IPS-NIHi11 (cell line): ENCODE measurements around the gene AIP.
"Not testable (repeated sequence)": the region's sequence is repeated elsewhere in the genome, so short reads cannot be mapped to it uniquely, and the experiment has no call there.

Experiments used
- DNase-seq: peaks from one replicate; pipeline ENCODE4 v3.0.0; 2012; ENCODE audit warnings: mixed read lengths, low spot score

Gene AIP

DNA sequence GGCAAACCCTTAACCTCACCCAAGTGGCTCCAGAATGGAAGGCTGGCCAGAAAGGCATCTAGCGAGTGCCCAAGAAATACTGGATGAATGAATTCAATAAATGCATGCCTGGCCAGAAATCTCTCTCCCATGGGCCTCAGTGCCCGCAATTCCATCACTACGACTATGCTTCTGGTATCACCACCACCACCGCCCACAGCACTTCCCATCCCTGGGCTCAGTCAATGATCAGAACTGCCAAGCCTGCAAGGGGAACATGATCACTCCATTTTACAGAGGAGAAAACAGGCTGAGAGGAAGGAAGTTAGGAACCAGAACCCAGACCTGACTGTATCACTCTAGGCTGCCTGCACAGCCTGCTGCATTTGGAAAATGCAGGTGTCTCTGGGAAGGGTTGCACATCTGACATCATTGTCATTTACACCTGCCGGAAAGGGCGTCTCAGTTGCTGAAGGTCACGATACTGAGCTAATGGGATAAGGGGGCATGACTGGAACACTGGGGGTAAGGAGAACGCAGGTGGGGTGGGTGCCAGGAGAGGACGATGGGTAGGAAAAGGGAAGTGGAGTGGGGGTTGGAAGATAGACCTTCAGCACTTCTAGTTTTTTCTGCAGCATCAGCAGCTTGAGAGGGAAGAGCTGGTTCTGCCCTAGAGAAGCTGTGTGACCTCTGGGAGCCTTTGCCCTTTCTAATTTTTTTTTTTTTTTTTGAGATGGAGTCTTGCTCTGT is 33.5 kb upstream of the AIP start:
- DNase-seq: no peak

DNA sequence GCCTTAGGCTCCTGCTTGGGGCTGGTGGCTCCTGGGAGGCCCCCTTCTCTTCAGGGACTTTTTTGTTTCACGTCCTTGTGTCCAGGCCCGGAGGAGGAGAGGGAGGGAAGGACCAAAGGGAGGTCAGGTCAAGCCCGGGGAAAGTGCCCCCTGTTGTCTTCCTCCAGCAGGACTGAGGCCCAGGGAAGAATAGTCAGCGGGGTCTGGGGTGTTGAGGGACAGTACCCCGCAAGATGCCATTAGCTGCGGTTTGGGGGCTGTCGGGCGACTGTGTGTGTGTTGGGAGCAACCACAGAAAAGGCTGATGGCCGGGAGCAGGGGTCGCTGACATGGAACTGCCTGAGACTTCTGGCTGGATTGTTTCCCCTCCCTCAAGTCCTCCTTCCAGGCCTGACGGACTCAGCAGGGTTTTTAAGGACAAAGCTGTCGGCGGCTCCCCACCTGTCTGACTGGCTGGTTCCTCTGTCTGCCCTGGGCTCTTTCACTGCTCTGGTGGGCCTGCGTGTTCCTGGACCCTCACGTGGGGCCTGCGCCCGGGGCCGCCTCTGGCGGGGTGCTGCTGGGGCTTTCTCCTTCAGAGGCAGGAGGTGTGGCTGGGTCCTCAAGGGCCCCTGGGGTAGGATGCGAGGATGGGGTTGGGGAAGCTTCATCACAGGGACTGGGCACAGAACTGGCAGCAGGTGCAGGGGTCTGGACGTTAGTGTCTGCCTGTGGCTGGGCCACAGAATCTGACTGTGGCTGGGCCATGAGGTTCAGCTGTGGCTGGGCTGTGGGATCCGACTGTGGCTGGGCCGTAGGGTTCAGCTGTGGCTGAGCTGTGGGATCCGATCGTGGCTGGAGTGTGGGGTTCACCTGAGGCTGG is 31.8 kb upstream of the AIP start:
- DNase-seq: no peak

DNA sequence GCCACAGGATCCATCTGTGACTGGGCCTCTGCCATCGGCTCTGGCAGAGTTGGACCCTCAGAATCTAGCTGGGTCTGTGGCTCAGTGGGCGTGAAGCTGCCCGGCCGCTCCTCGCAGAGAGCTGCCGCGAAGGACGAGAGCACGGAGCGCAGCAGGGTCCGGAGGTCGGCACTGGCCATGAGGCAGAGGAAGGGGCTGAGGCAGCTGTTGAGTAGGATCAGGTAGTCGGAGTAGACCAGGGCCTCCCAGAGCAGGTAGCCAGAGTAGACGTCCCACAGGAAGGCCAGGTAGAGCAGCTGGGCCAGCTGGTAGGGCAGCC is 31.2 kb upstream of the AIP start:
- no peak for DNase-seq

DNA sequence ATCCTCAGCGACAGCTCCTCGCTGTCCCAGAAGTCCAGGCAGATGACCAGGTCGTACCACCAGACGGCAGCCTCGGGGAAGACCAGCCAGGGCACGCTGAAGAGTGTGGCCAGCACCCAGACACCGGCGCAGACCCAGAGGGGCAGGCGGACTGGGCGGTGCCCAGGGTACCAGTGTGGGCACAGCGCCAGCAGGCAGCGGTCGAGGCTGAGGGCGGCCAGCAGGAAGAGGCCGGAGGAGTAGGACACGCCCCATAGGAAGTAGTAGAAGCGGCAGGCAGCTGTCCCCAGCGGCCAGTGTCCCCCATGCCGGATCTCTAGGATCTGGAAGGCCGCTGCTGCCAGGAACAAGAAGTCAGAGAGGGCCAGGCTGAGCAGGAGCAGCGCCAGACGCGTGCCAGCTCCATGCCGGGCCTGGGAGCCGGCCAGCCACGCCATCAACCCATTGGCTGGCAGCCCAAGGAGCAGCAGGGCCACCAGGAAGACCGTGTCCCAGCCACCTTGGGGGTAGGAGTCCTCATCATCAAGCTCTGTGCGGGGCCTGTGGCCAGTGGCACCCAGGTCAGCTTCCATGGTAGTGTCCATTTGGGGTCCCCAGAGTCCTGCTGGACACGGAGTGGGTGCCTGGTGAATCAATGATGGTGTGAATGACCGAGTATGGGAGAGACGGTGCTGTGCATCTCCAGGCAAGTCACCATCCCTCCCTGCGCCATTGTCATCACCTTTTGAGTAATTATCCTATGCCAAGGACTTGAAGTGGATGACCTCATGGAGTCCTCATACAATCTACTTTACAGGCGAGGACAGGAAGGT is 30.5 kb upstream of the AIP start, which contains the start of gene GPR152:
GPR152 (minus strand) TSS at position 589 of the 812 bp plus-strand sequence; CDS start at position 584, 5 bp downstream.
- no peak for DNase-seq

DNA sequence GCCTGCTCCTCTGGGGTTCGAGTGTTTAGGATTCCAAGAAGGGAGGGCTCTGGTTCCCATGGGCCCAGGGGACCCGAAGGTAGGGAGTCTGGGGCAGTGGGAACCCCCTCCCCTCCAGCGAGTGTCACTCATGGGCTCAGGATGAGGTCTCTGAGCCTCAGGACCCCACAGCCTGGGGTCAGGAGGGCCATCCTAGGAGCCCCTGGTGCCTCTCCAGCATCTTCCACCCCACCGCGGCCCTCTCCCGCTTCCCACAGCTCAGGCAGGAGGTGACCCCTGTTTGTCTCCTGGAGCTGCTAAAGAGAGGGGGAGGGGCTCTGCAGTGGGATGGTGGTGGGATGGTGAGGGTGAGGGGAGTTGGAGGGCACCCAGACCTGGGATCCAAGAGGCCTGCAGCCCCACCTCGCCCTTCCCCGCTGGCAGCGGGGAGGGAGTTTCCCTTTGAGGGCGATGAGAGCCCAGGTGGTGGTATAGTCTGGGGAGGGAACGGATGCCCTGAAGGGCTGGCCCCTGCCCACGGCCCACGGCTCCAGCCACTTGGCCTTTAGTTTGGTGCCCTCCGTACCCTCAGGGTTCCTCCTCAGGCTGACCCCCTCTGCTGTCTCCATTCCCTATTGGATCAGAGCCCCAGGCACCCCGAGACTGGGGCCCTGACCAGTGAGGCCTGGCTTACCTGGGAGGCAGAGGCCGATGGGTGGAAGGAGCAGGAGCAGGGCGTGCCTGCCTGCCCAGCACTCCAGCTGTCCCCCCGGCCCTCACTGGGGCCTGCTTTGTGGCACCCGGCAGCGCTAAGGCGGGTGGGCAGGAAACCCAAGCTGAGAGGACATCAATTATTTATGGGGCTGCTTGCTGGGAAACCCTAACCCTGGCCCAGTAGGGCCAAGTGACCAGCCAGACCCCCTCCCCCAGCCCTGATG is 28.8 kb upstream of the AIP start:
- DNase-seq: no peak

DNA sequence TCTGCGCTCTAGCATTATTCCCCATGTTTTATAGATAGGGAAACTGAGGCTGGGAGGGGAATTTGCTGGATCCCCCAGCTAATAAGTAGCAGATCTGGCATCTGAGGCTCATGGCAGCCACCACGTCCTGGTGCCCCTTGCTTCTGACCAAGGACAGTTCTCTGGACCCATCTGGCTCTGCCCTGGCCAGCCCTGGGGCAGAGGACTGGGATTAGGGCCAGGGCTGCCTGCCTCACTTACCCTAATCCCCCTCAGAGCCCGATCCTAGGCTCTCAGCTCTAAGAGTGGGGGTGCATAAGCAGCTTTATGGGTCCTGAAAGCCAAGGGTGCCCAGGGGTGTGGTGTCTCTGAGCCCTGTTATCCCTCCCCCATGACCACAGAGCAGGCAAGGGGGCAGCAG is 27.8 kb upstream of the AIP start, which contains the start of gene CABP4:
CABP4 (plus strand) TSS at position 301 of the 400 bp plus-strand sequence; CDS start at position 371, 70 bp downstream.
- DNase-seq: no peak

DNA sequence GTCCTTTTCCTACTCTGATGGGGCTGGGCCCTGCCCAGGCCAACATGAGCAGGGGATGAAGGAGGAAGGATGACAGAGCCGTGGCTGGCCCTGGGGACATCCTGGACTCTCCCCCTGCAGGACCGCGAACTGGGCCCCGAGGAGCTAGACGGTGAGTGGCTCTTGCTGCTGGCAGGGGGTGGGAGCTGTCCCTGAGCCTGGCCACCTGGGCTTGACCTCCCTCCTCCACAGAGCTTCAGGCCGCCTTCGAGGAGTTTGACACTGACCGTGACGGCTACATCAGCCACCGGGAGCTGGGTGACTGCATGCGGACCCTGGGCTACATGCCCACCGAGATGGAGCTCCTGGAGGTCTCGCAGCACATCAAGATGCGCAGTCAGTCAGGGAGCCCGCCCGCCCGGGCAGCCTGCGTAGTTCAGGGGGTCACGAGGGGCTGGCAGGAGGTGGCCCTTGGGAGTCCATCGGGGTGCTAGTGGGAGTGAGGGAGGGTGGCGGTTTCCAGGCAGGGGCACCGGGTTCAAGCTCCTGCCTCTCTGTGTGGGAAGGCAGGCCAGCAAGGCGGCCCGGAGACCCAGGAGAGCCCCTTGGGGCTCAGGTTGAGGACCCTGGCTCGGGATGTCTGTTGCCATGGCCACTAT is 26.6 kb upstream of the AIP start:
- DNase-seq: no peak

DNA sequence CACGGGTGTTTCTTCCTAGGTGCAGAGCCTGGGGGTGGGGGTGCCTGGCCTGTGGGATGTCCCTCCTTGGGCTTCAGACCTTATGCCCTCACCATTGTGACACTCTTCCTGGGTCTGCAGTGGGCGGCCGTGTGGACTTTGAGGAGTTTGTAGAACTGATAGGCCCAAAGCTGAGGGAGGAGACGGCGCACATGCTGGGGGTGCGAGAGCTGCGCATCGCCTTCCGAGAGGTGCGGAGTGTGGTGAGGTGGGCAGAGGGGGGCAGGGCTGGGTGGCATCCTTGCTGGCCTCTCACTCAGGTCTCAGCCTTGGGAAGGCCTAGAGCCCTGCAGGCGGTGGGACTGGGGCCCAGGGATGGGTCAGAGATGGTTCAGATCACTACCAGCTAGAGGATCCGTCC is 25.4 kb upstream of the AIP start:
- DNase-seq: no peak

DNA sequence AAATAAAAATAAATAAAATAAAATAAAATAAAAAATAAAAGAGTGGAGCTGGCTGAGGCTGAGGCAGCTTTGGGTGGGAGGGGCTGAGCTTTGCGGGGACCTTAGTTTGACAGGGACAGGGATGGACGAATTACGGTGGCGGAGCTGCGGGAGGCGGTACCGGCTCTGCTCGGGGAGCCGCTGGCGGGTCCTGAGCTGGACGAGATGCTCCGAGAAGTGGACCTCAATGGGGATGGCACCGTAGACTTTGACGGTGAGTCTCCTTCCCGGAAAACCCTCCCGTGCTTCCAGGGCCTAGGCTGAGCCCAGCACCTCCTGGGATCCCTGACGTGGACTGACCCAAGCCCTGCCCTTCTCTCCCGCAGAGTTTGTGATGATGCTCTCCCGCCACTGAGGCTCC is 24.6 kb upstream of the AIP start:
- no peak for DNase-seq

DNA sequence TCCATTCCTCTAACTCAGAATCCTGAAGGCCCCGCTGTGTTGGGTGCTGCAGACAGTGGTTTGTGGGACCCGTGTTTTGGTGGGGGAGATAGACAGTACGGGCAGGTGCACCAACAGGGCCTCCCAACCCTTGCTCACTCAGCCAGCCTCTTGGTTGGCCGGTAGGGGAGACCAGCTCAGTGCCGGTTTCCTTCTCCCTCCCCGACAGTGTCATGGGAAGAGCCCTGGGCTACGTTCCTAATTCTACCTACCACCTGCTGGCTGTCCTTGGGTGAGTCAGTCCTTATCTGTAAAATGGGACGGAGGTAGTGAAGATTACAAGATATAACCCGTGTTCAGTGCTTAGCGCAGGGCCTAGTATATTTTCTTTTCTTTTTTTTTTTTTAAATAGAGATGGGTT is 19.6 kb upstream of the AIP start:
- no peak for DNase-seq

DNA sequence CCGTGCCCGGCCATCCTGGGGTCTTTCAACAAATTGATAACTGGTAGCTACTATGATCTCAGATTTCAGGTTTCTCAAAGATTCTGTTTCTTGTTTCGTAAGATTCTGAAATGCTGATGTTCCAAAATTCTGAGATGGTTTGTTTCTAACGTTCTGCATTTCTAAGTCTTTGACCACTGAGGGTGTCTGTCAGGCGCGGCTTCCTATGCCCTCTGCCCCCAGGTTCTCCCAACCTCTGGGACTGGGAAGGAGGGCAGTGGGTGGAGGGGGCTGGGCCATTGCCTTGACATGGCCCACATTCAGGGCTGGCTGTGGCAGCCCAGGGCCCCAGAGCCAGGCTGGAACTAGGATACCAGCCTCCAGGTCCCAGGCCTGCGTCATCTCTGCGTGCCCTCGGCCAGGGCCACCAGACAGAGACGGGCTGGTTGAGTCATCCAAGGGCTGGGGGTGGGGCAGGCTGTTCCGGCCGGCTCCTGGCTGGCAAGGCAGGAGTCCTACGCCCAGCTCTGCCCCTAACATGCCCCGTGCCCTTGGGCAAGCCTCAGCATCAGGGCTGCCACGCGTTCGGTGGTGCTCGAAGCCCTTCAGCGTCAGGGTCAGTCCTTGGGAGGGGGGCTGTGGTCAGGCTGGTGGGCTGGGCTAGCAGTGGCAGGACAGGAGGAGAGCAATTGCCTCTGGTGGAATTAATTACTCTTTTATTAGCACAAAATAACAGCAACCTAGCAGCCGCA is 19.0 kb upstream of the AIP start:
- no peak for DNase-seq

DNA sequence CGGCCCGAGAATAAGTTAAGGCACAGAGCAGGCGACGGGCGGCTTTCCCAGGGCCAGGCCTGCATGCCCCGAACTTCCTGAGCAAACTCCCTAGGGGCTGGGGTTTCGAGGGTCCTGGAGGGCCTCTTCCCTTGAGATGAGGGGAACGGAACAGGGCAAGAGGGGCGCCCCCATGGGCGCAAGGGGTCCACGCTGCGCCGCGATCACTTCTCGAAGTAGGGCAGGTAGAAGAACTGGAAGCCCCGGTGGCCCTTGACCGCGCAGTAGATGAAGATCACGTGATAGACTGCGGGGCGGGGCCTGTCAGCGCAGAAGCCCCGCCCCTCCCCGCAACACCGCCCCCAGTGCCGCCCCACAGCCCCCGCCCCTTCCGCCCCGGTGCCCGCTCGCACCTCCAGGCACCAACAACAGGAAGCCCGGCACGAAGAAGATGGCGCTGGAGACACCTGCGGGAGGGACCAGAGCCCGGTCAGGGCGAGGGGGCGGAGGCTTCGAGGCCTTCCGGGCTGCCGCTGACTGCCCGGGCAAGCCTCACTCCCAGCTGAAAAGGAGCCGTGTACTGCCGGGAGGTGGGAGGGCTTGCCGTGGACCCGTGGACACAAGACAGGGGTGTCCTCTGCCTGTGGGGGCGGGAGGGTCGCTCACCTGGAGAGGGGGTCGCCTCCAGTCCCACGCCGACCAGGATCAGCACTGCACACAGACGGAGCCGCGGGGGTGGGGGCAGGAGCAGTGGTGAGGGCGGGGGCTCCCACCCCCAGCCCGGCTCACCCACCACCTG is 18.2 kb upstream of the AIP start:
- DNase-seq: peak; percentile 96

DNA sequence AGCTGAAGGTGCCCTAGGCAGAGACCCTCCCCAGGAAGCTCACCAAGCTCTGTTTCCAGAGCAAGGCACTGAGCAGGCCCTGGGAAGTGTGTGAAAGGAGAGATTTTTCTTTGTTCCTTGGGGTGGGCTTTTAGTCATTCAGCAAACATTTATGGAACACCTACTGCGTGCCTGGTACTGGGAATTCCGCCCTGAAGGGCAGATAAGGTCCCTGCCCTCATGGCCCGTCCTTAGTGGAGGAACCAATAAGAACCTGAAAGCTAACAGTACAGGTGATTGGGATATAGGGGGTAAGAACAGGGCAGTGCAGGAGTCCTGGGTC is 17.7 kb upstream of the AIP start:
- DNase-seq: no peak

DNA sequence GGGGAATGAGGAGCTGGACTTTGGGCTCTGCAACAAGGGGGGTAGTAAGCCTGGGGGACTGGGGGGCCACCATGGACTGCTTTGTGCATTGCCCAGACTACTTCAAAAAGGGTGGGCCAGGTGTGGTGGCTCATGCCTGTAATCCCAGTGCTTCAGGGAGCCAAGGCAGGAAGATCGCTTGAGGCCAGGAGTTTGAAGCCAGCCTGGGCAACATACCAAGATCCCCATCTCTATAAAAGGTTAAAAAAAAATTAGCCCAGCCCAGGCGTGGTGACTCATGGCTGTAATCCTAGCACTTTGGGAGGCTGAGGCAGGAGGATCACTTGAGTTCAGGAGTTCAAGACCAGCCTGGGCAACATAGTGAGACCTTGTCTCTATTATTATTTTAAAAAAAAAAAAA is 17.3 kb upstream of the AIP start:
- DNase-seq: not testable (repeated sequence)

DNA sequence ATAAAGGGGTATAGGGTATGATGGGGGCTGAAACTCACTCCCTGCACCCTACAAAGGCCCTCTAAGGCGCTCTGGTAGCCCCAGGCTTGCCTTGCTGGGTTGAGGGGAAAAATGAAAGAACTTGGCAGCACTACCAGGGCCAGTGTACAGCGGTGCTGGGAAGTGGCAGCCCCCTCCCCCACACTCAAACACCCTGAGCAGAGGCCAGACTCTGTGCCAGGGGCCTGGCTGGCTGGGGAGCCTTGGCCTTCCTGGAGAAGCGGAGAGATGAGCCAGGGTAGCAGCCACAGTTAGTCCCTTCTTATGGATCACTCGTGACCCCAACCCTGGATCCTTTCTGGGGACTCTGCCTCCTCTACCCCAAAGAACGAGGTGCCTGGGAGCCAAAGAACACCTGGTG is 16.5 kb upstream of the AIP start:
- DNase-seq: no peak

DNA sequence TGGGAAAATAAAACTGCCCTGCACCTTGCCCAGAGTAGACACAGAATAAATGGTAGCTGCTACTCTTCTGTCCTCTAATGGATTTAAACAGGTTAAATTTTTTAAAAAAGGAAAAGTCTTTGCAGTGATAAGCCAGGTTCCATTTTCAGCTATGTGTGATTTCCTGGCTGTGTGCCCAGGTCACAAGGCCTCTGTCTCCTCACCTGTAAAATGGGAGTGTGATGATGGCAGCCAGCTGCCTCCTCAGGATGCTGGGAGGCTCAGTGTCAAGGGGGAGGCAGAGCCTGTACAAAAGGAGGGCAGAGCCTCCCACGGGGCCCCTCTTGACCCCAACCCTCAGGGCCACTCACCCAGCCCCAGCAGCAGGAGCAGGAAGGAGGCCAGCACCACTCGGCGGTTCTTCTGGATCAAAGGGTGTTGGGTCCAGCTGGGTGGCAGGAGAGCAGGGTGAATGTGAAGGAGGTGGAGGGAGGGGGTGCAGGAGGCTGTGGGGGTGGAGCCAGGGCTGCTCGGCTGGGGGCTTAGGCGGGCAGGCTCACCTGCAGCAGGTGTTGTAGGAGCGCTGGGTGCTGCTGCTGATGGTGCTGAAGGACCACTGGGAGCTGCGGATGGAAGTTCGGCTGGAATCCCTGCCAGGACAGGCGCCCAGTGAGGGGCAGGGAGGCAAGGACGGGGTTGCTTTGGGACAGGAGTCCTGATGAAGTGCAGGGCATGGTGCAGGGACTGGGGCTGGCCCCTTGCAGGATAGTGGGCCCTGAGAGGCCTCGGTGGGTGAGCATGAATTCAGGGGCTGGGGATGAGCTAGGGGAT is 15.7 kb upstream of the AIP start:
- no peak for DNase-seq

DNA sequence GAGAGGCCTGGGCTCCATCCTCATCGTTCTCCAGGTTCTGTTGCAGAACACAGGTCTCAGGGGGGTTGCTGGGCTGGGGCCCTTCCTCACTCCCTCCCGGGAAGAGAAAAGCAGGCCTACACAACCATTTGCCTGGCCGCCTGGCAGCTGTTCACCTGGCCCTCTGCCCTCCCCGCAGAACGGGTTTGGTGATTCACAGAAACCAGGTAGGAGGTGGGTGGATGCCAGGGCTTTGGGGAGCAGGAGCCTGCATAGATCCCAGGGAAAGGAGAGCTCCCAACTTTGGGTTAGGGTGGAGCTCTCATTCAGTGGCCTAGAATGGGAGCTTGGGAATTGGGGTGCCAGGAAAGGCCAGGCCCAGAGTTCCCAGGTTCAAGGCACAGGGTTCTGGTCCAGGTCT is 14.8 kb upstream of the AIP start:
- DNase-seq: no peak

DNA sequence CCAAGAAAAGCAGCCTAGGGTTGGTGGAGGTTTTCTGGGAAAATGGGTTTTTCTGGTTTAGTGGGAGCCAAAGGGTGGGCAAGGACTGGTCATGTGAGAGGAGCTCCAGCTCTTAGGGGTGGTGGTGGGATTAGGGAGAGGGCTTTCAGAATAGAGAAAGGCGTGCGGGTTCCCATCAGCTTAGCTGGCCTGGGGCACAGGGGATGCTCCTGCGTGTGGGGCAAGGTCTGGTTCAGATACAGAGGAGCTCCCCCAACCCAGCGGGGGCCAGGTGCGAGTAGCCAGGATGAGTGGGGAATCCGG is 14.4 kb upstream of the AIP start:
- DNase-seq: no peak
